CD4-positive, alpha-beta T cell treated with Interleukin-4 for 4 hours (primary cell): Measurements from ENCODE around the gene KCMF1.

Experiments
- DNase-seq: peaks from one replicate; pipeline ENCODE4 v3.0.0-alpha.2; 2020

Gene KCMF1

DNA sequence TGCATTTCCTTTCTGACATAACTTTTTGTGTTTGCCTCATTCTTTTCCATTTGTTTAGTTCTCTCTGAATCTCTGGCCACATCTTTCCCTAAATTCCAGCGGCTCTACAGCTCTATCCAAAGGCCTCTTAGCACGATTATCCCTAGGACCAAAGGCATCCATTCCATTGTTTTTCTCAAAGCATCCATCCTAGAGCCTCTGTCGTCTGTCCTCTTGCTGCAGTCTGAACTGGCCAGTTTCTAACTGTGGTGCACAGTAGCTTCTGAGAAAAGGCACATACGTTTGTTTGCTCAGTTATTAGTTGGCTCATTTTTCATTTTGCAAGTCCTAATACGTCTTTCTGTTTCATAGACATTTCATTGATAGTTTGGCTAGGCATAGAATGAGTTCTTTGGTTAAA is 116.6 kb downstream of the KCMF1 start:
- no peak for DNase-seq

- DNase-seq, result no peak
Observed at GRCh38 chr2:85088921-85089320, 118.0 kb downstream of the KCMF1 start.

DNA sequence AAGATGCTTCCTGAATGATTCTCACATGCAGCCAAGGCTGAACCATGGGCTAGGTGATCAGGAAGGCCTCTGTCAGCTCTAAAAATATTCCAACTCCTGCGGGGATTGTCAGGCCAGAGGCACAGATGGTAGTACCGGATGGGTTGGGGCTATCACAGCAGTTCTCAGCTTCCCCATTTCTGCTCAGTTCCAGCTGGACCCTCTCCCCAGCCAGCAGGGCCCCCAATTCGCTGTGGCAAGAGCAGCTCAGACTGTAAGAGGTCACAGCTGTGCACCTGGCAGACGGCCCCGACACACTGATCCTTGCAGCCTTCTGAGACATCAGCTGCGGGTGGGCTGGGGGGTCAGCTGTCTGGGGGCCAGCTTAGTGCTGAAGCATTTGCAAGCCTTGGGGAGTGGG is 118.6 kb downstream of the KCMF1 start:
- no peak for DNase-seq

GRCh38 chr2:85091838-85092237 is 120.9 kb downstream of the KCMF1 start:
- DNase-seq, result no peak

GRCh38 chr2:85095094-85095493 is 124.1 kb downstream of the KCMF1 start:
- DNase-seq, result no peak

- no peak for DNase-seq
Observed at GRCh38 chr2:85096616-85097015, 125.7 kb downstream of the KCMF1 start.

GRCh38 chr2:85104228-85104627 is 133.3 kb downstream of the KCMF1 start:
- DNase-seq, result no peak

DNA sequence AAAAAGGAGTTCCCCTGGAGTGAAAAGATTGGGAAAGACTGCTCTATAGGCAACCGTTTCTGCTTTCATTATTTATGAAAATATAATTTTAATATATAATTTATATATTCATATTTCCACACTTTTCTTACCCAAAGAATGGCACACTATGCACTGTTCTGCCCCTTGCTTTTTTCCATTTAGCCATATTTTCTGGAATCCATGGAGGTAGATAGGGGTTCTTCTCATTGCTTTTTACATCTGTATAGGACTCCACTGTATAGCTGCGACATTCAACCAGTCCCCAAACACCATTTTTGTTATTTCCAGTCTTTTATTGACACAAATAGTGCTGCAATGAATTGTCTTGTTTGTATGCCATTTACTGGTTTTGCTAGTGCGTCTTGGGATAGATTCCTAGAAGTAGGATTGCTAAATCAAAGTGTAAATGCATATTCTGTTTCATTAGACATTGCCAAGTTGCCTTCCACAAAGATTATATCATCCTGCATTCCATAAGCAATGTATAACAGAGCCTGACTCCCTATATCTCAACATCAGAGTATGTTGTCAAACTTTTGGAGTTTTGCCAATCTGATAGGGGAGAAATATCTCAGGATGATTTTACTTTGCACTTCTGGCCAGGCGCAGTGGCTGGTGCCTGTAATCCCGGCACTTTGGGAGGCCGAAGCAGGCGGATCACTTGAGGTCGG is 135.7 kb downstream of the KCMF1 start:
- no peak for DNase-seq
